ENCODE results near the gene KIF14. TPM values are rescaled to one million over a fixed set of nuclear protein-coding genes. Genes with fewer than 3 reads are reported as not detected.

KIF14 gene
- total RNA-seq, 1 experiment from 2014 or later, result 17.8 TPM

DNA sequence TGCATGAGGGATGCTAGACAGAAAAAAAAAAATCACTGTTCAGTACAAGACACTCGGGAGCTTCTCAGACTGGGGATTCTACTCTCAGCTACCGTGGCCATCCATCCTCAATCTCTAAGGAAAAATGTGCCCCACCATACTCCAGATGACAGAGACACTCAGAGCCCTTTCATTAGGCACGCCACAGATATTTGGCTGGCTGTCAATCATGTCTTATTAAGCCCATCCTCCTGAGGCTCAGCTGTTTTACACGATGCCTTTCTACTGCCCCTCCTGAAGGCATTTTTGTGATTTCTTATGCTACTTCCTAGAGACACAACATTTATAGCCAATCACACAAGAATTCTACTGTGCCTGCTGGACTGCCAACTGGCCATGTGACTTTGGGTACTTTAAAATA lies 92.9 kb downstream of the KIF14 start:
- H3K4me3 ChIP-seq (ENCODE audit: low read depth in 2 of 2, low read length in 2 of 2), result no peak overlapping the region
- no peaks in the 10 kb centered on the region for H3K9me3 ChIP-seq (ENCODE audit: control insufficient read depth, insufficient read depth, low read depth, low read length)
- ATAC-seq, result no peak
- TF ChIP-seq, protein P1, sequence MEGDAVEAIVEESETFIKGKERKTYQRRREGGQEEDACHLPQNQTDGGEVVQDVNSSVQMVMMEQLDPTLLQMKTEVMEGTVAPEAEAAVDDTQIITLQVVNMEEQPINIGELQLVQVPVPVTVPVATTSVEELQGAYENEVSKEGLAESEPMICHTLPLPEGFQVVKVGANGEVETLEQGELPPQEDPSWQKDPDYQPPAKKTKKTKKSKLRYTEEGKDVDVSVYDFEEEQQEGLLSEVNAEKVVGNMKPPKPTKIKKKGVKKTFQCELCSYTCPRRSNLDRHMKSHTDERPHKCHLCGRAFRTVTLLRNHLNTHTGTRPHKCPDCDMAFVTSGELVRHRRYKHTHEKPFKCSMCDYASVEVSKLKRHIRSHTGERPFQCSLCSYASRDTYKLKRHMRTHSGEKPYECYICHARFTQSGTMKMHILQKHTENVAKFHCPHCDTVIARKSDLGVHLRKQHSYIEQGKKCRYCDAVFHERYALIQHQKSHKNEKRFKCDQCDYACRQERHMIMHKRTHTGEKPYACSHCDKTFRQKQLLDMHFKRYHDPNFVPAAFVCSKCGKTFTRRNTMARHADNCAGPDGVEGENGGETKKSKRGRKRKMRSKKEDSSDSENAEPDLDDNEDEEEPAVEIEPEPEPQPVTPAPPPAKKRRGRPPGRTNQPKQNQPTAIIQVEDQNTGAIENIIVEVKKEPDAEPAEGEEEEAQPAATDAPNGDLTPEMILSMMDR (IDR thresholded peaks at IDR 0.05), result no peak
- TF ChIP-seq POLR2AphosphoS5 (IDR thresholded peaks at IDR 0.05; ENCODE audit: low read depth, low read length) (no peak), TCF7L2 (IDR thresholded peaks at IDR 0.05; ENCODE audit: low read depth, low read length) (no peak), SIN3A (IDR thresholded peaks at IDR 0.05; ENCODE audit: borderline replicate concordance, insufficient read depth, low read depth, low read length) (no peak)
- TF ChIP-seq, protein P2, sequence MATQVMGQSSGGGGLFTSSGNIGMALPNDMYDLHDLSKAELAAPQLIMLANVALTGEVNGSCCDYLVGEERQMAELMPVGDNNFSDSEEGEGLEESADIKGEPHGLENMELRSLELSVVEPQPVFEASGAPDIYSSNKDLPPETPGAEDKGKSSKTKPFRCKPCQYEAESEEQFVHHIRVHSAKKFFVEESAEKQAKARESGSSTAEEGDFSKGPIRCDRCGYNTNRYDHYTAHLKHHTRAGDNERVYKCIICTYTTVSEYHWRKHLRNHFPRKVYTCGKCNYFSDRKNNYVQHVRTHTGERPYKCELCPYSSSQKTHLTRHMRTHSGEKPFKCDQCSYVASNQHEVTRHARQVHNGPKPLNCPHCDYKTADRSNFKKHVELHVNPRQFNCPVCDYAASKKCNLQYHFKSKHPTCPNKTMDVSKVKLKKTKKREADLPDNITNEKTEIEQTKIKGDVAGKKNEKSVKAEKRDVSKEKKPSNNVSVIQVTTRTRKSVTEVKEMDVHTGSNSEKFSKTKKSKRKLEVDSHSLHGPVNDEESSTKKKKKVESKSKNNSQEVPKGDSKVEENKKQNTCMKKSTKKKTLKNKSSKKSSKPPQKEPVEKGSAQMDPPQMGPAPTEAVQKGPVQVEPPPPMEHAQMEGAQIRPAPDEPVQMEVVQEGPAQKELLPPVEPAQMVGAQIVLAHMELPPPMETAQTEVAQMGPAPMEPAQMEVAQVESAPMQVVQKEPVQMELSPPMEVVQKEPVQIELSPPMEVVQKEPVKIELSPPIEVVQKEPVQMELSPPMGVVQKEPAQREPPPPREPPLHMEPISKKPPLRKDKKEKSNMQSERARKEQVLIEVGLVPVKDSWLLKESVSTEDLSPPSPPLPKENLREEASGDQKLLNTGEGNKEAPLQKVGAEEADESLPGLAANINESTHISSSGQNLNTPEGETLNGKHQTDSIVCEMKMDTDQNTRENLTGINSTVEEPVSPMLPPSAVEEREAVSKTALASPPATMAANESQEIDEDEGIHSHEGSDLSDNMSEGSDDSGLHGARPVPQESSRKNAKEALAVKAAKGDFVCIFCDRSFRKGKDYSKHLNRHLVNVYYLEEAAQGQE (IDR thresholded peaks at IDR 0.05; ENCODE audit: insufficient read depth in 1 of 2, low read depth in 2 of 2, low read length in 1 of 2), result no peak
- no peaks in the 10 kb centered on the region for H3K36me3 ChIP-seq (ENCODE audit: control insufficient read depth, insufficient read depth, low read length)
- H3K27me3 ChIP-seq (ENCODE audit: control insufficient read depth, insufficient read depth, low read length), result no peaks in the 10 kb centered on the region
- no peak overlapping the region for H3K27ac ChIP-seq (ENCODE audit: low read length)
- DNase-seq (ENCODE audit: low read depth, low spot score), result no peak
- ChIA-PET CTCF (interaction anchor here (0.6 kb wide), 1 partner anchor 23 kb away, joined by 3 read pairs; no protein-coding TSS in a partner anchor), POLR2A (no interaction called here)
- in situ Hi-C loops (cut with HindIII; ENCODE audit: low pct_unique_long_range_greater_than_20kb, low sequenced_read_pairs), result no loop called here
- intact Hi-C loops (cut with micrococcal nuclease; ENCODE audit: unreplicated experiment), result no loop called here
- no peaks in the 10 kb centered on the region for H3K4me1 ChIP-seq (ENCODE audit: control insufficient read depth, insufficient read depth, low read length)
- BruUV-seq (replicated peaks), result no TSS peak

DNA sequence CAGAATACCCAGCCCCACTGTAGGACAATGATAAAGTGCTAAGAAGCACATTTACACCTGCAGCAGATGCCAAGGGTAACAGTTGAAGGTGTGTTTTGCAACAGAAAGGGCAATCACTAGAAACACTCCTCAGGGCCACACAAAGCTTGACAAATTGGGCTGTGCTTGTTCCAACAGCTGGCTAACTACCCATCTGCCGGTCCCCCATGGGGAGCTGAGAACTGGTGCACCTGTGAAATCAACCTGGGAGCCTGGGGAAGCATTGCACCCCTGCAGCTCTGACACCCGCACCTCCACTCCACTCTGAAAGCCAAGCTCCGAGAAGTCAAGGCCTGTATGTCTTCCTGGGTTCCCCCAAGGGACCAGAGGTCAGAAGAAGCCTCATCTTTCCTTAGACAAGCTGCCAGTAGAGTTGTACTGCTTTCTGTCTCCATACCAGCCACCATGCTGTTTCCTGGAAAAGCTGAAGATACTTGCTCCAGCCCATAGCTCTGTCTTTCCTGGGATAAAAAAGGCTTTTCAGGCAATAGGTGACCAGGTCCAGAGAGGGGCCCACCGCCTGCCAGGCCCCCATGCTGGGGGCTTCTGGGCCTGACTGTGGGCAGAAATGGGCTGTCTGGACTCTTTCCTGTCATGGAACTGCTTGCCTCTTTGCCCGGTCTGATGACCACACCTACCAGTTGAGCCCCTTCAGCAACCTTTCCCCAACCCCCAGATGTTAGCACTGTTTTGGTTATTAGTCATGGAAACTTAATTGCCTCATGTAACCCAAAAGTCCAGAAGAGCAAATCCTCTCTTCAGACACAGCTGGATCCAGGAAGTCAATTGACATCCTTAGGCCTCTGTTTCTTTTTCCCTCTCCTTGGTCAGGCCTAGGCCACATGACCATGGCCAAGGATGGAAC lies 93.6 kb downstream of the KIF14 start:
- H3K4me1 ChIP-seq (ENCODE audit: control insufficient read depth, insufficient read depth, low read length), result no peaks in the 10 kb centered on the region
- ChIA-PET CTCF (no interaction called here), POLR2A (no interaction called here)
- H3K36me3 ChIP-seq (ENCODE audit: control insufficient read depth, insufficient read depth, low read length), result no peaks in the 10 kb centered on the region
- in situ Hi-C loops (cut with HindIII; ENCODE audit: low pct_unique_long_range_greater_than_20kb, low sequenced_read_pairs) (no loop called here), intact Hi-C loops (cut with micrococcal nuclease; ENCODE audit: unreplicated experiment) (no loop called here)
- no peak overlapping the region for H3K4me3 ChIP-seq (ENCODE audit: low read depth in 2 of 2, low read length in 2 of 2)
- DNase-seq (ENCODE audit: low read depth, low spot score) (no peak), ATAC-seq (no peak)
- TF ChIP-seq SIN3A (IDR thresholded peaks at IDR 0.05; ENCODE audit: borderline replicate concordance, insufficient read depth, low read depth, low read length), result no peak
- H3K9me3 ChIP-seq (ENCODE audit: control insufficient read depth, insufficient read depth, low read depth, low read length), result no peaks in the 10 kb centered on the region
- H3K27me3 ChIP-seq (ENCODE audit: control insufficient read depth, insufficient read depth, low read length), result no peaks in the 10 kb centered on the region
- no peak overlapping the region for H3K27ac ChIP-seq (ENCODE audit: low read length)
- no TSS peak for BruUV-seq (replicated peaks)

All from Panc1 (cell line).